OCI-M2 (cell line): ENCODE results near the gene BRD3.

ENCODE experiments used
- DNase-seq: peaks from one replicate; lab custom pipeline; 2025; ENCODE audit not compliant: unreplicated experiment; lab: John Stamatoyannopoulos, UW

The BRD3 gene

DNA sequence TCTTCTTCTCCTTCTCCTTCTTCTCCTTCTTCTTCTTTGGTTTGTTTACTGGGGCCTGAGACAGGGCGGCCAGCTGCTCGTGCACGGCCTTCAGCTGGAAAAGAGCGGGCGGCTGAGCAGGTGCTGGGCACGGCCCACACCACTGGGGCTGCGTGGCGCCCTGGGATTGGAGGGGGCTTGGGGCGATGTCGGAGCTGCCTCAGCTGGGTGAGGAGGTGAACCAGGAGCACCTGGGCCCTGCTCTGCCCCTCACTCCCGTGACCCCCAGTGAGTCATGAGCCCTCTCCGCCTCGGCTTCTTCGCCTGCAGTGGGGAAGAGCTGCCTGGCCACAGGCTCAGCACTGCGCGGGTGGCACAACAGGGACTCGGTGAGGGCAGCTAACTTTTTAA lies 27.7 kb downstream of the BRD3 start:
- DNase-seq = no peak

DNA sequence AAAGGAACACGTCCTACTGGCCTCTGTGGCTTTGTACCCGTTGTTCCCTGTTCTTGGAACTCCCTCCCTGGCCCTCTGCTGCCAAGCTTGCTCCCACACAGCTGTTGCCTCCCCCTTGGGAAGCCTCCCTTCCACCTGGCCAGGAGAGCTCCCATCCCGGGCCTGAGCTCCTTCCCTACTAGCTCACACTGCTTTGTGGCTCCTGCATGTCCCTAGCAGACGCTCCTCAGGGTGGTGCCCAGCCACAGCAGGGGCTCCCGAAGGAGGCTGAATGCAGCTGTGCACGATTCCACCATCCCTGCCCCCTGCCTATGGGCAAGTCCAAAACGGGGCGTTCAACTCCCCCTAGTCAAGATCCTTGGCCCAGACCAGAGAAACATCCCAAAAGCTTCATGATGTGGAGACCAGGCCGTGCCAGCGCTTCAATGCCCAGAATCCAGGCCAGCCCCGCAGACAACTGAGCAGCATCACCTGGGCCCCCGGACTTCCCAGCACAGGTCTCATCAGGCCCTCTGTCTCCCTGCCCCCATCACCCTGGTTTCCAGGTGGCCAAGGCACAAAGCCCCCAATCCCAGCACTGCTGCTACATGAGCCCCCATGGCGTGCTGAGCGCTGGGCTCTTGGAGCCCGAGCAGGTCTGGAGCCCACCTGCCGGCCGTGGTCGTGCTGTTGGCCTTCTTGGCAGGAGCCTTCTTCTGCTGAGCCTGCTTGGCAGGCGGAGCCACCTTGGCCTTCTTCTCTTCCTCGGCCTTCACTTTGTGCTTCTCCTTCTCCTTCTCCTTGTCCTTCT lies 28.2 kb downstream of the BRD3 start:
- no peak for DNase-seq

DNA sequence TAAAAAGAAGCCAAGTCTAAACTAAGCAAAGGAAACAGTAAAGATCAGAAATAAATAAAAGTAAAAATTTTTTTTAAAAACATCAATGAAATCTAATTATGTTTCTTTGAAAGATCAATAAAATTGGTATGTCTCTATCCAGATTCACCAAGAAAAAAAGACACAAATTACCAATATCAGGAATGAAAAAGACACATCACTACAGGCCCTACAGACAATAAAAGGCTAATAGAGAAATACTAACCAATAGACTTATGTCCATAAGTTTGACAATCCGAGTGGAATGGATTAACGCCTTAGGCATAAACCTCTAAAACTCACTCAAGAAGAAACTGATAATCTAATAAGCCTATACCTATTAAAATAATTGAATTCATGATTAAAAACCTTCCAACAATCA lies 30.2 kb downstream of the BRD3 start:
- DNase-seq = no peak

DNA sequence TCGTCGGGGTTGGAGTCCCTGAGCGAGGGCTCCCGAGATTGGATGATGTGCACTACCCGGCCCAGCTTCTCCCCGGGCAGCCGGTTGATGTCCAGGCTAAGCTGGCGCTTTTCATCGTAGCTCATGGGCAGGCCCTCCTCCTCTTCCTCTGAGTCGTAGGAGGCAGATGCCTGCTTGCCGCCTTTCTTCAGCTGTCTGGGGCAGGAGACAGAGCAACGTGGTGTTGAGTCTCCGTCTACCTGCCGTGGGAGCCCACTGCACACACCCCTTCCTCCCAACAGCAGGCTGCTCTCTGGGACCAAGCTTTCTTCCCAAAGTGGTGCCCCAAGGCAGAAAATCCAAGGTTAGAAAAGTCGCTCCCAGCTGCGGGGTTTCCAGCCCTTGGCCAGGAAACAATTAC lies 31.7 kb downstream of the BRD3 start:
- DNase-seq = no peak

DNA sequence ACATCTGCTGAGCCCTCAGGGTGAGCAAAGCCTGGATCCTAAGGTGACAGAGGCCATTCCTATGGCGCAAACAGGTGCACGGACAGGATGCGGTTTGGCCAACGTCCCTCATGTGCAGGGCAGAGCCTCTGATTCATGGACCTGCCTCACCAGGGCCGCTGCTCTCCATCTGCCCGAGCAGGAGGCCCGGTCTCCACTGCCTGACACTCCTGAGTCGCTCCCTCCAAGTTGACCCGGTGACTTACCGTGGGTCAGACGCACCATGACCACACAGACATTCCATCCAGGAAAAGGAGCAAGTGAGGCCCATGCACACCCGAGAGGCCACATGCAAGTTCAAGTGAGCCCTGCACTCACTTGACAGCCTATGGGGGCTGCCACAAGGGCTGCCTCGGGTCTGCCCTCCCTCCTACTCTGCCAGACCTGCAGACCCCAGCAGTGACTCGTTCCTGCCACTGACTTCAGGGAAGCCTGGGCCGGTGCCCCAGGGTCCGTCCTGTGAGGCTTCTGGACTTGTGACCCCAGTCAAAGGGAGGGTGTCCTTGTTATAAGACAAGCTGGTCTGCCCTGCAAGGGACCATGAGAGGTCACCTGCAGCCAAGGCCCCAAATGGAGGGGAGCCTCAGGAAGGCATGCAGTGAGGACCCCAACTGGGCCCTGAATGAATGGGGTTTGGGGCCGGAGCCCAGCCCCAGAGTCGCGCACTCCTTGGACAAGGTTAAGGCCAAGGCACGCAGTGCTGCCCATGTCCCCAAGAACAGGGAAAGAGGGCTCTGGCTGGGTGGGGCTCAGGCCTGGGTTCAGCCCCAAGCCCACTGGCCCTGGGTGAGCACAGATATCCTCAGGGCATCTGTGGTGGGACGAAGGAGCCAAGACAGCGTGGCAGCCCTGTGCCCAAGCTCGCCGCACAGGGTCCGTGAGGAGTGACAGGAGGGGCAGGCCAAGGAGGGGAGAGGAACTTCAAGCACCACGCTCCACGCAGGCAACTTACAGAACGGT lies 32.5 kb downstream of the BRD3 start:
- DNase-seq = no peak

DNA sequence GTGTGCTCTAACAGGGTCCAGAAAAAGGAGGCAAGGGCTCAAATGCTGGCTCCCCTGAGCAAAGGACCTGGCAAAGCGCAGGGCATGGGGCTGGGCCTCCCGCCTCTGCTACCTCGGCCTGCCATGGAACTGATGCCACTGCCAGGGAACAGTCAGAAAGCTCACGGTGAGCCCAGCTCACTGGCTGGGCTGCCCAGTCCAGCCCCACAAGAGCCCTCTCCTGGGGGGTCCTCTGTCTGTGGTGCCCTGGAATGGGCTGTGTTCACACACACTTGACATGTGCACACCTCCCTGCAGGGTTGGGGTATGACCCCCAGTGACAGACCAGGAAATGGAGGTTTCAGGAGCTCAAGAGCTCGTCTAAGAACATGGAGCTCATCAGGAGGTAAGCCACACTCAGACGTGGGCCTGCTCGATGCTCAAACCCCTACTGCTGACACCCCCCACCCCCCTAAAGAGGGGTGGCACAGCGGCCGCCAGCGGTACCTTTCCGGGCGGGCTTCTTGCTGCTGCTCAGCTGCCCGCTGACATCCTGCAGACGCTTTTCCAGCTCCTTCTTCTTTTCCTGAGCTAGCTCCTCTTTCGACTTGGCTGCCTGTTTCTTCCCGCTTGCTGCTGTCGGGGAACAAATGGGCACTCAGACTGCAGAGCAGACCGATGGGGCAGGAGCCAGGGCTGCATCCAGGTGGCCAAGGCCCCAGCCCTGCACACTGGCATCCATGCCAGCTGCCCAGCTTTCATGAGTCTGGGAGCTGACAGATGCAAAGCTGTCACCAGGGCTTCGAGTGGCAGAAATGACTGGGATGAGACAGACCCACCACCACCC lies 33.4 kb downstream of the BRD3 start:
- no peak for DNase-seq

DNA sequence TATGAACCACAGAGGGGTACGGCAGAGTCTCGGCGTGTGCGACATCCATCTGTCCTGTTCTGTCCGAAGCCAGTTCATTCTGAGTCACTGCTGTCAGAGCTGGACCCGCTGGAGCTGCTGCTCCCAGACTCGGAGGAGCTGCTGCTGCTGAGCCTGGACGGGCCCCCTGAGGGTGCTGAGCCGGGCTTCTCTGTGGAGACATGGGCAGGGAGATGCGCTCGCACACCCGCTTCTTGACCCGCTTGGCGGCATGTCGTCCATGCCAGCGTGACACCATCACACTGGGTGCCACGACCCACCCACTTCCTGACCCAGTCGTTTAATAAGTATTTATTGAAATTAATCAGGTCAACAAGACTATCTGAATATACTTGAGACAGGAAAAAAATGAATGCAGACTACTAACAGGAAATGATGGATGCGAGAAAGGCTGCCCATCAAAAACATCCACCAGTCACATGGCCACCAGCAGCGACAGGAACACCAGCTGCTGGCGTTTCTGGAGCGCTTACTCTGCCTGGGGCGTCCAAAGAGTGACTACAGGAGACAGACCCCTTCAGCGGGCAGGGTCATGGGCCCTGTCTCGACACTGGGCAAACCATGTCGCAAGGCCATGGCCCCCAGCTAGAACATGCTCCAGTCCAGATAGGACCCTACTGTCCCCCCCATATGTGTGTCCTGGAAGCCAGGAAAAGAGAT lies 34.2 kb downstream of the BRD3 start:
- DNase-seq = no peak

DNA sequence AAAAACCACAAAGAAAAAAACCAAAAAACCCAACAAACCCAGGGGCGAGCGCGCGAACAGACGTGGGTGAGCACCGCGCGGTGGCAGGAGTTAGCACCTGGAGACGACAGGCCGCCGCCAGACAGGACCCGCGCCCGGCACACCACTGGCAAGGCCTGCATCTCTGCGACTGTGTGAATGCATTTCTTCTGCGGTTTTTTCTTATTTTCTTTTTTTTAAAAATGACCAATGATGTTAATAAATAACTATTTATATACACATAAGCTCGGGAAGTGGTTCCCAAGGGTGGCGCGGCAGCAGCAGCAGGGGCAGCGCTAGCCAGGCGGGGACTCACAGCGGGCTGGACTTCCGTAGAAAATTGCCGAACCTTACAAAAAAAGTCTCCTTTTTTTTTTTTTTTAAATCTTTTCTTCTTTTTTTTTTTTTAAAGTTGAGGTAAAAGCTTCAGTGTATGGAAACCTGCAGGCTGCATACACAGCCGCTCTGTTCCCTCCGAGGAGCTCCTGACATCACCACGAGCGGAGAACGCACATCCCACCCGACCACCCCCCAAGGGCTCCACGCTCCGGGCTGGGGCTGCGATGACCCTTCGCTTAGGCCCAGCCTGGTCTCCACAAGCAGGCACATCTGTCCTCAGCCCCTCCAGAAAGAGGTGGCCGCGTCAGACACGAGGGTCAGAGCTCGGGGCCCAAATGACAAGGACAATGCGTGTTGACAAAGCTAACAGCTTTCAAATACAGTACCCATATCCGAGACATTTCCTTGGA lies 35.2 kb downstream of the BRD3 start:
- DNase-seq = no peak

DNA sequence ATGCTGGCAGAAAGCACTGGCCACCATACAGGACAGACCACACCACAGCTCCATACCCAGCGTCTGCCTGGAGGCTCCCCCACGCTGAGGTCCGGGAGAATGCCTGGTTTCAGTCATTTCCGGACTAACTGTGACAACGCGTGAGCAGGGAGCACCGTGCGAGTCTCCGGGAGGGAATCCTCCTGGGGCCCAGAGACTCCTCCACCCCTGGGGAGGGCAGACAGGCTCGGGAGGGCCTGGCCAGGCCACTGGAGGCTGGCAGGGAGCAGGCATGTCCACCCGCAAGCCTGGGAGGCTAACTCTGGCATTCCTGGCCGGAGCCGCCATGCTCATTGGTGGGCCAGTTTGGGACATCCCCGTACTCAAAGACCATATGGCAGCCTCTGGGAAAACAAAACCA lies 36.0 kb downstream of the BRD3 start:
- DNase-seq = no peak

DNA sequence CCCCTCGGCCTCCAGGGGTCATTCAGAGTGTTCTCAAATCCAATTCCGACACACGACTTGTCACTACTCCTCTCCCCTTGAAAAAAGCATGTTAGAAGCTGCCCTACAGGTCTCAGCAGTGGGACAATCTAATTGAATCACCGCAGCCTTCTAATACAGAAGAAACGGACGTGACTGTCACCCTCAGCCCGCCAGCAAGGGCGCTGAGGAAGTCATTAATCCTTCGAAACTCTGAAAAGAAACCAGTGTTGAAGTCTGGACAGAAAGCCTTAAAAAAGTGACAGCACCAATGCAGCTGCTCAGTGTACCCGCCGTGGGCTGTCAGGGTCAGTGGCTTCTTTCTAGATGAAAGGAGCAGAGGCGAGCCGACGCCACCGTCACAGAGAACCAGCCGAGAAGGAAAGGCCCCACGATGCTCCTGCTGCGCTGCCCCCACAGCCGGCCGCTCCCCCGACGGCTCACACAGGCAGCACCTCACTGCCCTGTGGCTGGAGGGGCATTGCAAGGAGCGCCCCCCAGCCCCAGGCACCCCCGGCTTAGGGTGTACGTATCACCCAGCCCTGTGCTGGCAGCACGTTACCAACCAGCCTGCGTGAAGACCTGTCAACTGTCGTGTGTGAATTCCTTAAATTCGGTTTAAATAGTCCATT lies 36.9 kb downstream of the BRD3 start:
- no peak for DNase-seq

DNA sequence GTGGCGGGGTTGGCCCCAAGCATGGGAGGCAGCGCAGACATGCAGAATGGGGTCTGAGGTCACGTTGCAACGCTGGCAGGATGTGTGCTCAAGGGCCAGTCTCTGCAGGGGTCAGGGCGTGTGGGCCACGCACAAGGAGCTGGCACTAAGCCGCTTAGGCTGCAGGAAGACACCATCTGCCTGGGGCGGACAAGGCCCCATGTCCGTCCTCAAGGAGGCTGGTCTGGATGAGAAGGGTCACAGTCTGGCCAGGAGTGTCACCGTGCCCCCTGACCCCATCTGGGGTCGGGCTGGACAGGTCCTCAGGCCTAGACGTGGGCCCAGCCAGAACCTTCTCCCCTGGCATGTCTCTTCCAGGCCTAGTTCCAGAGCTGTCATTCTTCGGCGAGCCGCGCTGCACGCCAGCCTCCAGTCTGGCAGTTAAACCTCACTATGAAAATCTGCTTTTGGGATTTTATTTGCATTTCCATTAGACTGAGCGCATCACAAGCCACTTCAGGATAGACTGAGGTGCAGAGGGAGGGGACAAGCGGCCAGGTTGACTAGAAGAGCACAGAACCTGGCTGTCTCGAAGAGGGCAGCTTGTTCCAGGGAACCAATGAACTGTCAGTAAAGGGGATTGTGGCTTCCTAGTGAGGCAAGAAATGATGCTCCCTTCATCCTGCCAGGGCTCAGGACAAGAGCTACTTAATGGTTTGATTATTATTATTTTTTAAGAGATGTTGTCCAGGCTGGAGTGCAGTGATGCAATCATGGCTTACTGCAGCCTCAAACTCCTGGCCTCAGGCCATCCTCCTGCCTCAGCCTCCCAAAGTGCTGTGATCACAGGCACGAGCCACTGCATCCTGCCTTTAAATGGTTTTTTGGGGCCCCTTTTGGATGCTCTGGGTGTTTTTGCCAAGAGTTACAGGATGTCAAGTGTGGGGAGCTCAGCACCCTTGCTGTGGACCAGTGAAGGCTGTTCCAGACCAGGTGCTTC lies 38.3 kb downstream of the BRD3 start:
- no peak for DNase-seq

DNA sequence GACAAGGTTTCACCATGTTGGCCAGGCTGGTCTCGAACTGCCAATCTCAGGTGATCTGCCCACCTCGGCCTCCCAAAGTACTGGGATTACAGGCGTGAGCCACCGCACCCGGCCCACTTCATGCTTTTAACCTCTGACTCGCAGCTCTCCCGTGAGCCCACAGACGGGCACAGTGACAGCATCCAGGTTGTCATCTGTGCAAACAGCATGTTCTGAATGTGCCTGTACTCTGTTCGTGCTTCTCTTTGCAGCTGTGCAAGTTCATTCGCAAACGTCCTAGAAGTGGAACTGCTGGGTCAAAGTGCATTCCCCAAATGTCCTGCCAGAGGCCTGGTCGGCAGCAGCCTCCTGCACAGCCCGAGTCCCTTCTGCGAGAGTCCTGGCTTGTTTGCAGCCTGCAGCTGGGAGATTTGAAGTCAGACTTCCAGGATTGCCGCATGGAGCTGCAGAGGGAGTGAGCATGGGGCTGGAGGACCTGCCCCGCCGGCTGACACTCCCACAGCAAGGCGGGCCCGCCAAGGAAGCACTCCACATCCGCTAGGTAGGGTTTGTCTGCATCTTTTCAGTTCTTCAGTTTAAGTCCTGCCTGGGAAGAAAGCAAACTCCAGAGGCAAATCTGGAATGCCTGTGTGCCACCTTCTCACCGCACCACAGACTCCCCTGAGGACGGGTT lies 39.1 kb downstream of the BRD3 start:
- DNase-seq = no peak

DNA sequence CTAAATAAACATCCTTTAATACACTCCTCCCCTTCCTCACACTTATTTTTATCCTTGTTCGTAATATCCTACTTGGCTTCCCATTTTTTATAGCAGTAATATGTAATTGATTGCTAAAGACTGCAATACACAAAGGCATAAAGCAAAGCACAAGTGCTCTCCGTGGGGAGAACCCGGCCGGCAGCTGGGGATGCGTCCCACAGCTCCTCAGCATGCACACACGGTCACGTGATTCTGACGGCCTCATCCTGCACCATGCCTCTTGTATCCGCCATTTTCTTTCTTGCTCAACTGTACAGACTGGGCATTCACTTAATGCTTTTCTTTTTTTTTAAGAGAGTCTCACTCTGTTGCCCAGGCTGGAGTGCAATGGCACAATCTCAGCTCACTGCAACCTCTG lies 39.8 kb downstream of the BRD3 start:
- DNase-seq = no peak

DNA sequence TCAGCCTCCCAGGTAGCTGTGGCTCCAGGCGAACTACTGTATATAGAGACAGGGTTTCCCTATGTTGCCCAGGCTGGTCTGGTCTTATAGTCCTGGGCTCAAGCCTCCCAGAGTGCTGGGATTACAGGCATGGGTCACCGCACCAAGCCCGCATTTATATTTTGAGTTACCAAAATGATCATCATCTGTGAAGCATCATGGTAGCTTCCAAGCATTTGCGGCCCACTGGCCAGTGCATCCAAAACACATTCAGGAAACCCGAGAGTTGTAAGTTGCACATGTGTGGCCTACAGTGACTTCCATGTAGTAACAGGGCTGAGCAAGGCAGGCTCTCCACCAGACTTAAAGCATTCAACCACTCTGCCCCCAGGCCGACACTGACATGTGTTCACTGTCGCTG lies 40.3 kb downstream of the BRD3 start:
- no peak for DNase-seq

DNA sequence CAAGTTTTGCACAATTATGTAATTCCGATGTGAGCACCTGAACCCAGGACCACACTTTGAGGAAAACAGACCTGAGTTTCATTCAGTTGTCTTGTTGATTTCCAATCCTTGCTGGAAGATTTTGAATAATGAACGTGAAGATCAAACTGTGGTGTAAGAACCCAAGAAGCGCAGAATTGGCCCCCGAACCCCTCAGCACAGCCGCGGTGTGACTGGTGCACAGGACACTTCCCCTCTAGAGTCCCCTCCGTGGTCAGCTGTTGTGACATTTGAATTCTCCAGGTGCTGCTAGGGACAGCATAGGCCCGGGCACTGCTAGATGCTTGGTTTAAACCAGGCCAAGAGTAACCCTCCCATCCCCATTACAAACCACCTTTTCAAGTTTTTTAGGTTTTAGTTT lies 40.8 kb downstream of the BRD3 start:
- DNase-seq = no peak

DNA sequence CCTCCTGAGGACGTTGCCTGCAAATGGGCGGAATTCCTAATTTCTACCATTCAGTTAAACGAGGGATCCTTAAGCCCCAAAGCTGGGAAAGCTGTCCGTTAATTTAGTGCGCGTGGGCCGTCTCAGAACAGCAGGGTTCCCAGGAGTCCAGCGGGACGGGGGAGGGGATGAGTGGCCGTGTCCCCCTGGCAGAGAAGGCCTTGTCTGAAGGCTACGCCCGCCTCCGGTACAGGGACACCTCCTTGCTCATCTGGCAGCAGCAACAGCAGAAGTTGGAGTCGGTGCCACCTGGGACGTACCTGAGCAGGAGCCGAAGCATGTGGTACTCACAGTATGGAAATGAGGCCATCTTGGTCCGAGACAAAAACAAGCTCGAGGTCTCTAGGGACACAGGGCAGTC lies 41.2 kb downstream of the BRD3 start:
- no peak for DNase-seq

DNA sequence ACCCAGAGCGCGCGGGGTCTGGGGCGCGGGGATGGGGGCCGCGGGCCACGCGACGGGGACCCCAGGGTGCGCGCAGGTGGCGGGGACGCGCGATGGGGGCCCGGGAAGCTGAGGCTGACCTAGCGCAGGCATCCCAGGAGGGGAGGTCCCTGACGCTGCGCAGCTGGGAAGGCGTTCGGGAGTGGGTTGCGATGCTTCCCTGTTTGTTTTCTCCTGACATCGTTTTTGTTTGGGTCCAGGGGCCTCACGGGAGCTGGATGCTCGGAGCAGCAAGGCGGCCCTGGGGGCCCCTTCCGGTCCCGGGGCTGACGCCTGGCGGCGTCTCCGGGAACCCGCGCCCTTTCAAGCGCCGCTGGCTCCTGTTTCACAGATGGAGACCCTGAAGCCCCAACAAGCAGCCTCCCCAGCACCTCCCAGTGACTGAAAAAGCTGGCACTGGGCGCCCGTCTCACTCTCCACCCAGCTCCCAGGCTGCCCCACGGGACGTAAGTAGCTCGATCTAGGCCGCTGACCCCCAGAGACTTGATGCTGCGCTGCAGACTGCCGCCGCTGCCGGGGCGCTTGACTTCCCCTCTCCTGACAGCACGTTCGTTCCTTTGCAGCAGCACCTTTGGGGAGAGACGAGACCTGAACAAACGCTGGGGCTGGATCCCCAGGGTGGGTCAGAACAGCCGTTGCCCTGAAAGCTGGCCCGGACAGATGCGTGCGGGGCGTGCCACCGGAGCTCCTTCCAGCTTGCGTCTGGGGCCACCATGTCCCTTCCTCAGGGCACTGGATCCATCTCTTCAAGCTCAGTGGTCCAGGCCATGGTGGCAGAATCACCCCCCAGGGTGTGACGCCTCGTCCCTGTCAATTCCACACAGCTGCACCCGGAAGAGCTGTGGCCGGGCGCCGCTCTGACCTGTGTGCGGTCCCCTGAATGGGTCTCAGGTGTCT lies 42.0 kb downstream of the BRD3 start:
- DNase-seq = no peak
